Stimulated activated naive CD8-positive, alpha-beta T cell treated with anti-CD3 and anti-CD28 coated beads, Interleukin-15, Interleukin-2, amounts not matched to agents 100 ng/mL and 50 ng/mL, for 24 hours (primary cell): ENCODE results near the gene EFNA3.

Experiments used
- H3K27ac Mint-ChIP-seq: one replicate; pipeline ENCODE4 v1.8.0; 2021; ENCODE audit warnings: mild to moderate bottlenecking, mixed read lengths
- H3K27me3 Mint-ChIP-seq: one replicate; pipeline ENCODE4 v1.8.0; 2021; ENCODE audit warnings: mixed read lengths
- H3K36me3 Mint-ChIP-seq: one replicate; pipeline ENCODE4 v1.8.0; 2021; ENCODE audit warnings: low read depth, mixed read lengths
- H3K4me1 Mint-ChIP-seq: one replicate; pipeline ENCODE4 v1.8.0; 2021; ENCODE audit warnings: low read depth, mixed read lengths
- H3K4me3 Mint-ChIP-seq: one replicate; pipeline ENCODE4 v1.8.0; 2021; ENCODE audit warnings: mild to moderate bottlenecking, mixed read lengths
- H3K9me3 Mint-ChIP-seq: one replicate; pipeline ENCODE4 v1.8.0; 2021; ENCODE audit warnings: mixed read lengths

EFNA3 gene

DNA sequence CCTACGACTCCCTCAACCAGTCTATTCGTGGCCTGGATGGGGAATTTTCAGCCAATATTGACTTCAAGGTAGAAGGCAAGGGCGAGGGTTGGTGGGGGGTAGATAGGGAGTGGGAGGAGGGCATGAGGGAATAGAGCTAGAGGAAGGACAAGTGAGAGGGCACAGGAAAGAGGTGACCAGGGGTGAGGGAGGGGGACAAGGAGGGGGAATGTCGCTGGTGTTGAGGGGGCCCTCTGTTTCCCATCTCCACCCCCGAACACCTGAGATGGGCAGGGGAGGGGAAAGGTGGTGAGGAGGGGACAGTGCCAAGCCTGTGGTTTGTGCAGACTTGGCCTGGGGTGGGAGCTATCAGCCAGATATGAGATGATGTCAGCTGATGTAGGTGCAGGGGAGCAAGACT lies 35.8 kb upstream of the EFNA3 start:
- Mint-ChIP-seq H3K36me3 (no peaks in the 10 kb centered on the region), H3K27ac (no peak overlapping the region), H3K27me3 (peaks cover 5% of the 10 kb centered on the region), H3K9me3 (no peaks in the 10 kb centered on the region), H3K4me1 (peaks cover 8% of the 10 kb centered on the region), H3K4me3 (no peak overlapping the region)

DNA sequence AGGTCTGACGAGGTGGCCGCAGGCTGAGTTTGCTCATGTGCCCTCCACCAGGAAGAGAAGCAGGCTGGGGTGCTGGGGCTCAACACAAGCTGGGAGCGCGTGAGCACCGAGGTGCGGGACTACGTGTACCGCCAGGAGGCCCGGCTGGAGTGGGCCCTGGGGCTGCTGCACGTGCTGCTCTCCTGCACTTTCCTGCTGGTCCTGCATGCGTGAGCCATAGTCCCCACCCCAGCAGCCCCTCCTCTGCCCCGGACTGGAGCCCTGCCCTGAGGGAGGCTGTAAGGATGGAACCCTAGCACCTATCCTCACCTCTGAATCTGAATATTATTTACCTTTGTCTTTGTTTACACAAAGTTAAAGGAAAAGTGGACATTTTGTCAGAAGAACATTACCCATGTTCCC lies 35.3 kb upstream of the EFNA3 start:
- Mint-ChIP-seq H3K27ac (no peak overlapping the region), H3K4me1 (peaks cover 8% of the 10 kb centered on the region), H3K4me3 (no peak overlapping the region), H3K9me3 (no peaks in the 10 kb centered on the region), H3K36me3 (no peaks in the 10 kb centered on the region), H3K27me3 (peaks cover 5% of the 10 kb centered on the region)

DNA sequence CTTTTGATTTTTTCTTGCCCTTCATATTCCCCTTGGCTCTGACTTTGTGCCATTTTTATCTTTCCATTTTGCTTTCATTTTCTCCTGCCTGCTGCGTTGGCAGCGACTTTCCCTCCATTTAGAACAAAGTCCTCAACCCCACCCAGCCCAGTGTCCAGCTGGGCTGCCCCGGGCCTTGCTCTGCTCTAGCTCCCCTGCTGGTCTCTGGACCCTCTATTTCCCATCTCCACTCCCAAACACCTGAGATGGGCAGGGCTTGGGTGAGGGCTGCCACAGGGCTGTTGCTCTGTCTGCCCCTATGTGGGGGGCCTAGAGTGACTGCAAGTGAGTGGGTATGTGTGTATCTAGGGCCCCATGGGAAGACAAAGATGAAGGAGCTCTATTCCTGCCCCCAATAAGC lies 34.8 kb upstream of the EFNA3 start:
- H3K4me3 Mint-ChIP-seq = no peak overlapping the region
- peaks cover 8% of the 10 kb centered on the region for H3K4me1 Mint-ChIP-seq
- H3K9me3 Mint-ChIP-seq = no peaks in the 10 kb centered on the region
- H3K27me3 Mint-ChIP-seq = peaks cover 5% of the 10 kb centered on the region
- no peaks in the 10 kb centered on the region for H3K36me3 Mint-ChIP-seq
- no peak overlapping the region for H3K27ac Mint-ChIP-seq

- H3K4me3 Mint-ChIP-seq = no peak overlapping the region
- H3K27ac Mint-ChIP-seq = no peak overlapping the region
- no peaks in the 10 kb centered on the region for H3K9me3 Mint-ChIP-seq
- H3K27me3 Mint-ChIP-seq = peaks cover under 1% of the 10 kb centered on the region
- H3K36me3 Mint-ChIP-seq = no peaks in the 10 kb centered on the region
- H3K4me1 Mint-ChIP-seq = peaks cover 8% of the 10 kb centered on the region
Measured at GRCh38 chr1:155044365-155044764, 34.3 kb upstream of the EFNA3 start.

DNA sequence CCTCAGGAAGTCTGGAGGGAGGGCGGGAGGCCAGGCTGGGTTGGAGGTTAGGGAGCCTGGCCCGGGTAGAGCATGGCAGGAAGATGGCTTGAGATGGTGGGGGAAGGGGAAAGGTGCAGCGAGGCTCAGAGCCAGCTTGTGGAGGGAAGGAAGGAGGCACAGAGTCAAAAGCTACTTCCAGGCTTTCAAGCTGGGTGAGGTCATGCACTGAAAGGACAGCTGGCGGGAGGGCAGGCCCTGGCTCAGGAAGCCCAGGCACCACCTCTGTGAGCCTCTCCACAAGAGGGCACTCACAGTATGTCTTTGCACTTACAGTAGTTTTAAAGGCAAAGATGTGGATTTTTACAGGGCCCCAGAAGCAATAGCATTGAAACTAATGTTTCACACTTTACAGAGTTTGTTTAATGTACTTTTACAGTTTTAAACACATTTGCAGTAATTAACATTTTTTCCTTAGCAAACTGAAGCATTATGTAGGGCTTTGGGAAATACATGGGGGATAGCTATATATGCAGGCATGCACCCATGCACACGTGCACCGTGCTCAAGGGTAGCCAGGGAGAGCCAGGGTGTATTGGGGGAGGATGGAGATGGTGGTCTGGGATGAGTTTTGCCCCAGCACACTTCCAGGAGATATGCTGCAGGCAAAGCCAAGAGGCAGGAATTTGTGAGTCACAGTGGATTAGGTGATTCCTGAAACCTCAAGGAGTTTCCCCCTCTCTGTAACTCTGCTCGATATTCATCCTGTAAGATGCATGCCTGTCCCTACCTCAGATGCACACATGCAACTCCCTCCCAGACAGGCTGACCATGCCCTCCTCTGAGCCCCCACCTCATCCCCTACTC lies 33.6 kb upstream of the EFNA3 start:
- Mint-ChIP-seq H3K9me3 (no peaks in the 10 kb centered on the region), H3K27ac (no peak overlapping the region), H3K4me3 (no peak overlapping the region), H3K27me3 (no peaks in the 10 kb centered on the region), H3K36me3 (no peaks in the 10 kb centered on the region), H3K4me1 (peaks cover 15% of the 10 kb centered on the region)

GRCh38 chr1:155048449-155049334 lies 29.9 kb upstream of the EFNA3 start:
- H3K4me3 Mint-ChIP-seq = no peak overlapping the region
- no peaks in the 10 kb centered on the region for H3K27me3 Mint-ChIP-seq
- H3K4me1 Mint-ChIP-seq = peaks cover 39% of the 10 kb centered on the region
- H3K9me3 Mint-ChIP-seq = no peaks in the 10 kb centered on the region
- no peaks in the 10 kb centered on the region for H3K36me3 Mint-ChIP-seq
- H3K27ac Mint-ChIP-seq = no peak overlapping the region

DNA sequence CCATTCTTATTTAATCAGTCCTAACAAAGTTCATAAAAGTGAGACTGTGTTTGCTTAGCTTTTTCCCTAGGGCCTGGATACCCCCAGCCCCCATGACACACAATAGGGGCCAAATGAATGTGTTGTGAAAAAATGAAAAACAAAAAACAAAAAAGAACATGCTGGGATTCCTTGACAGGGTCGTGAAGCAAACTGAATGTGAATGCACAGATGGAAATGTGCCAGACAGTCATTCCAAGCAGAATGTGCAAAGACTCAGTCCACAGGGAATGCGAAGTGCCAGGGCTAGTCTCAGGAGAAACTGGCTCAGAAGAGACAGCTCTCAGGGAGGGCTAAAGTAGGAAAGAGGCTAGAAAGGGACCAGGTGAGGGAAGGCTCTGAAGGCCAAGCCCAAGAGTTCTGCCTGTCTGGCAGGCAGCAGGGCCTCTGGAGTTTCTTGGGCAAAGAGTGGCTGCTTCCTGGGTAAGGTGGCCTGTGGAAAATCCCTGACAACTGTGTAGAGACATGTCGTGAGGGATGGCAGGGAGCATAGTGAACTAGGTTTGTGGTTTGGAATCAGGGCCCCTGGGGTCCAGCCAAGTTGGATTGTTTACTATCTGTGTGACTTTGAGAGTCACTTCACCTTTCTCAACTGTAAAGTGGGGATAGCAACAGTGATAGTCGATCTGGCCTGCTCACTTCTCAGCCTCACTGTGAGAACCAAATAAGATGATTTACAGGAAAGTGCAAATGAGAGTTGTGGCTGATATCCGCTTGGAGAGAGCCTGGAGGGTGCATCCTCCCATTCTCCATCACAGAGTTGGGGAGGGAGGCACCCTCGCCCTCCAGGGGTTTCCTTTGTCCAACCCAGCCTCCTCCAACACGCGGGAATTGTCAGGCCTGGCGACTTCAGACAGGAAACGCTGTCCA lies 28.7 kb upstream of the EFNA3 start:
- Mint-ChIP-seq H3K27ac (peak overlapping the region; percentile 49), H3K4me1 (peaks cover 34% of the 10 kb centered on the region), H3K9me3 (no peaks in the 10 kb centered on the region), H3K4me3 (peak overlapping the region; percentile 84), H3K27me3 (no peaks in the 10 kb centered on the region), H3K36me3 (no peaks in the 10 kb centered on the region)

DNA sequence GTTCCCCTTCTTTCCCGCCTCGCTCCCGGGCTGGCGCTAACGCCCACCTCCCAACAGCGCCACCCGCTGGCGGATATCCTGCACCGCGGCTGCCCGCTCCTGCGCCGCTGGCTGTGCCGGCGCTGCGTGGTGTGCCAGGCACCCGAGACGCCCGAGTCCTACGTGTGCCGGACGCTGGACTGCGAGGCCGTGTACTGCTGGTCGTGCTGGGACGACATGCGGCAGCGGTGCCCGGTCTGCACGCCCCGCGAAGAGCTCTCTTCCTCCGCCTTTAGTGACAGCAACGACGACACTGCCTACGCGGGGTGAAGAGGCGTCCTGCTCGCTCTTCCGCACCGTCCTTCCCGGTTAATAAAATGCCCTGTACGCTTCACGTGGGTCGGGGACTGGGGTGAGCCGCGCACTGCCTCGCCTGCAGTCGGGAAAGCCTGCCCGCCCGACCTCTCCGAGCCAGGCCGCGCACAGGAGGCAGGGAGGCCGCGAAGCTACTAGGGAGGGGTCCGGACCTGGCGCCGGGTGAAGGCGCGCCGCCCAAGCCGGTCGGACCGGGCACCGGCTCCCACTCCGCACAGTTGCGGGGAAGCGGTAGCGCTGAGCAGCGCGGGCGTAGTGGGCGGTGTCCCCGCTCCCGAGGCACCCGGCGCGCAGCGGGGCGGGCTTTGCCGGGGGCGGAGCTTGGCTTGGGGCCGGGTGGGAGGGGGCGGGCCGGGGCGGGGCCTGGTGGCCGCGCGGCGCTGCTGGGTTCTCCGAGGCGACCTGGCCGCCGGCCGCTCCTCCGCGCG lies 27.9 kb upstream of the EFNA3 start, which contains the start of gene ADAM15:
Gene ADAM15, plus strand, starts transcription at position 757 of the 782 bp plus-strand sequence. CDS start 71 bp downstream, outside the sequence.
- Mint-ChIP-seq H3K27me3 (no peaks in the 10 kb centered on the region), H3K4me3 (peak within 1 kb of the TSS; percentile 85), H3K9me3 (no peaks in the 10 kb centered on the region), H3K27ac (peak within 1 kb of the TSS; percentile 67), H3K36me3 (no peaks in the 10 kb centered on the region), H3K4me1 (peaks cover 31% of the 10 kb centered on the region)

- no peaks in the 10 kb centered on the region for H3K27me3 Mint-ChIP-seq
- no peak overlapping the region for H3K27ac Mint-ChIP-seq
- H3K36me3 Mint-ChIP-seq = peaks cover under 1% of the 10 kb centered on the region
- peak overlapping the region; percentile 85 for H3K4me3 Mint-ChIP-seq
- H3K9me3 Mint-ChIP-seq = no peaks in the 10 kb centered on the region
- H3K4me1 Mint-ChIP-seq = peaks cover 31% of the 10 kb centered on the region
Measured at GRCh38 chr1:155051342-155051776, 27.3 kb upstream of the EFNA3 start.

GRCh38 chr1:155051777-155052398 lies 26.7 kb upstream of the EFNA3 start:
- peaks cover 5% of the 10 kb centered on the region for H3K36me3 Mint-ChIP-seq
- H3K27me3 Mint-ChIP-seq = no peaks in the 10 kb centered on the region
- no peaks in the 10 kb centered on the region for H3K9me3 Mint-ChIP-seq
- peak overlapping the region; percentile 85 for H3K4me3 Mint-ChIP-seq
- H3K27ac Mint-ChIP-seq = peak overlapping the region; percentile 67
- H3K4me1 Mint-ChIP-seq = peaks cover 31% of the 10 kb centered on the region

GRCh38 chr1:155052439-155053395 lies 25.9 kb upstream of the EFNA3 start:
- Mint-ChIP-seq H3K36me3 (peaks cover 5% of the 10 kb centered on the region), H3K4me3 (peak overlapping the region; percentile 85), H3K4me1 (peaks cover 31% of the 10 kb centered on the region), H3K27me3 (no peaks in the 10 kb centered on the region), H3K9me3 (no peaks in the 10 kb centered on the region), H3K27ac (peak overlapping the region; percentile 67)

DNA sequence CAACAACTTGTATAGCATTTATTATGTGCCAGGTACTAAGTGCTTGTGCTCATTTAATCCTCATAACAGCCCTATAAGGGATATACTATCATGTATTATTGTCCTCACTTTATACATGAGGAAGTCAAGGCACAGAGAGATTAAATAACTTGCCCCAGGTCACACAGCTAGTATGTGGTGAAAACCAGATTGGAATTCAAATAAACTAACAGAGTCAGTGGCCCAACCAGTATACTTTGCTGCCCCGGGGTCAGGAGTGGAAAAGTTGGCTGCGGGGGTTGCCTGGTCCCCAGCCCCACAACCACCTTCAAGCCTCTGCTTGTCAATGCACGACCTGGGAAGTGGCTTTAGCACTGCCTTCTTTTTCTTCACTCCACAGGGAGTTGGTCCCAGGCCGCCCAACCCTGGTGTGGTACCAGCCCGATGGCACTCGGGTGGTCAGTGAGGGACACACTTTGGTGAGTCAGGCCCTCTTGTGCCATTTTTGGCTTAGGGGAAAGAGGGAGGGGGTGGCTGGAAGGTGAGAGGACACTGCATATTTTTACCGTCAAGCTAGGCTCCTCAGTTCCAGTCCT lies 25.0 kb upstream of the EFNA3 start:
- Mint-ChIP-seq H3K4me1 (peaks cover 31% of the 10 kb centered on the region), H3K27ac (no peak overlapping the region), H3K4me3 (no peak overlapping the region), H3K27me3 (no peaks in the 10 kb centered on the region), H3K36me3 (peaks cover 11% of the 10 kb centered on the region), H3K9me3 (no peaks in the 10 kb centered on the region)
